Adipocyte (in vitro differentiated cells): ENCODE data around the gene RAMACL.

Source experiments
- DNase-seq: peaks from one replicate; pipeline ENCODE4 v3.0.0-alpha.2; 2015; ENCODE audit warnings: low read depth
- H3K27me3 ChIP-seq: replicated peaks from 2 replicates; pipeline ENCODE4 v1.7.0; 2013; ENCODE audit warnings: mild to moderate bottlenecking, low read length, moderate library complexity; ENCODE audit not compliant: control insufficient read depth, insufficient read depth
- H3K36me3 ChIP-seq: 2 replicates; pipeline ENCODE4 v1.7.0; 2013; ENCODE audit warnings: low read length, mild to moderate bottlenecking, moderate library complexity; ENCODE audit not compliant: control insufficient read depth, insufficient read depth, severe bottlenecking
- H3K4me1 ChIP-seq: 2 replicates; pipeline ENCODE4 v1.7.0; 2013; ENCODE audit warnings: mild to moderate bottlenecking, low read length, moderate library complexity; ENCODE audit not compliant: control insufficient read depth, insufficient read depth
- H3K4me3 ChIP-seq: 2 replicates; pipeline ENCODE4 v1.7.0; 2013; ENCODE audit warnings: mild to moderate bottlenecking, low read length, moderate library complexity
- H3K9ac ChIP-seq: 2 replicates; pipeline ENCODE4 v1.7.0; 2013; ENCODE audit warnings: mild to moderate bottlenecking, low read length, moderate library complexity
- H3K9me3 ChIP-seq: 2 replicates; pipeline ENCODE4 v1.7.0; 2013; ENCODE audit warnings: mild to moderate bottlenecking, low read length, moderate library complexity; ENCODE audit not compliant: control insufficient read depth

The RAMACL gene

GRCh38 chr6:166560222-166560621 lies 26.3 kb downstream of the RAMACL start:
- Histone ChIP-seq H3K9ac (no peak overlapping the region), H3K36me3 (peaks cover 11% of the 10 kb centered on the region), H3K4me1 (peaks cover 19% of the 10 kb centered on the region), H3K27me3 (no peaks in the 10 kb centered on the region), H3K9me3 (peaks cover 7% of the 10 kb centered on the region), H3K4me3 (no peak overlapping the region)
- no peak for DNase-seq

- H3K4me1 ChIP-seq, result peaks cover 15% of the 10 kb centered on the region
- DNase-seq, result no peak
- H3K36me3 ChIP-seq, result peaks cover 11% of the 10 kb centered on the region
- no peak overlapping the region for H3K9ac ChIP-seq
- no peaks in the 10 kb centered on the region for H3K27me3 ChIP-seq
- peaks cover 7% of the 10 kb centered on the region for H3K9me3 ChIP-seq
- H3K4me3 ChIP-seq, result no peak overlapping the region
Observed at GRCh38 chr6:166559662-166560061, 26.8 kb downstream of the RAMACL start.

- no peak for DNase-seq
- Histone ChIP-seq H3K9ac (no peak overlapping the region), H3K9me3 (peaks cover 7% of the 10 kb centered on the region), H3K36me3 (peaks cover 11% of the 10 kb centered on the region), H3K4me3 (no peak overlapping the region), H3K27me3 (no peaks in the 10 kb centered on the region), H3K4me1 (peaks cover 17% of the 10 kb centered on the region)
Observed at GRCh38 chr6:166559211-166559610, 27.3 kb downstream of the RAMACL start.

- H3K4me1 ChIP-seq, result peaks cover 26% of the 10 kb centered on the region
- no peaks in the 10 kb centered on the region for H3K27me3 ChIP-seq
- peaks cover 6% of the 10 kb centered on the region for H3K36me3 ChIP-seq
- H3K9ac ChIP-seq, result no peak overlapping the region
- no peak overlapping the region for H3K4me3 ChIP-seq
- DNase-seq, result no peak
- H3K9me3 ChIP-seq, result peaks cover 7% of the 10 kb centered on the region
Observed at GRCh38 chr6:166558156-166559005, 28.1 kb downstream of the RAMACL start.

GRCh38 chr6:166556863-166557322 lies 29.6 kb downstream of the RAMACL start:
- H3K27me3 ChIP-seq, result no peaks in the 10 kb centered on the region
- peak; percentile 49 for DNase-seq
- H3K4me3 ChIP-seq, result no peak overlapping the region
- no peaks in the 10 kb centered on the region for H3K36me3 ChIP-seq
- H3K4me1 ChIP-seq, result peaks cover 29% of the 10 kb centered on the region
- peaks cover 7% of the 10 kb centered on the region for H3K9me3 ChIP-seq
- no peak overlapping the region for H3K9ac ChIP-seq

DNA sequence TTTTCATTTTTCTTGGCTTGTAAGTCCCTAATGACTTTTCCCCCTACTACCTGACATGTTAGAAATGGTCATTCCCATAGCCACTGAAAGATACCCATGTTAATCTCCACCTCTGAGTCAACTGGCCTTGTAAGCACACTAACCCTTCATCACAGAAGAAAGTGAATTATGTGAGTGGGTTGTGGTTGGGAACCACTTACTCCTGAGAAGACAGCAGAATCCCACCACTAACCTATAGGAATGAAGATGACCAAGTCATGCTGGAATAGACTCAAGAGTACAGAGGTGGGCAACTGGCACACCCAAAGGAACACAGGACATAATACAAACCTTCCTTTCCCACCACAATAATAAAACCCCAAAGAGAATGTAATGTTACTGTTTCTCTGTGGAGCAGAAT lies 30.1 kb downstream of the RAMACL start:
- H3K9me3 ChIP-seq, result peaks cover 7% of the 10 kb centered on the region
- no peak overlapping the region for H3K4me3 ChIP-seq
- H3K4me1 ChIP-seq, result peaks cover 24% of the 10 kb centered on the region
- H3K27me3 ChIP-seq, result no peaks in the 10 kb centered on the region
- no peaks in the 10 kb centered on the region for H3K36me3 ChIP-seq
- no peak for DNase-seq
- no peak overlapping the region for H3K9ac ChIP-seq

DNA sequence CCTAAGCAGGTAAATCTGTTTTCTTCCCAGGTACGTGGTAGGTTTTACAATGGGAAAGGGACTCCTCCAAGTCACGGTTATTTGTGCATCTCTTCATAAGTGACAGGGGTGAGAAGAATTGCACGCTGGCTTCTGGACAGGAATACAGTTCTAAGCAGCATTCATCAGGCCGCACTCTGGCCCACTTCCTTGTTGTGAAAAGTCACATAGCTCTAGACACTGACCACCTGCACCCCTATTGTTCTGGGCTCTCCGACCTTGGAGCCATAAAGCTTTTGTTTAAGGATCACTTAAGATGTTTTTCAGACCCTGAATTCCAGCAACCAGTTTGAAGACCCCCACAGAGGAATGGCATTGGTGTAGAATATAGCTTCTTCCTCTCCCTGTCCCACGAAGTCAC lies 31.4 kb downstream of the RAMACL start:
- no peak overlapping the region for H3K9ac ChIP-seq
- no peak for DNase-seq

GRCh38 chr6:166554316-166554715 lies 32.2 kb downstream of the RAMACL start:
- Histone ChIP-seq H3K4me3 (peak overlapping the region; percentile 49), H3K36me3 (peaks cover 3% of the 10 kb centered on the region), H3K4me1 (peaks cover 20% of the 10 kb centered on the region), H3K27me3 (no peaks in the 10 kb centered on the region), H3K9ac (no peak overlapping the region), H3K9me3 (no peaks in the 10 kb centered on the region)
- no peak for DNase-seq

More for the DNA sequence above, 31.4 kb downstream of the RAMACL start:
- H3K36me3 ChIP-seq, result no peaks in the 10 kb centered on the region
- H3K27me3 ChIP-seq, result no peaks in the 10 kb centered on the region
- peaks cover 20% of the 10 kb centered on the region for H3K4me1 ChIP-seq
- H3K9me3 ChIP-seq, result peaks cover 6% of the 10 kb centered on the region
- no peak overlapping the region for H3K4me3 ChIP-seq

DNA sequence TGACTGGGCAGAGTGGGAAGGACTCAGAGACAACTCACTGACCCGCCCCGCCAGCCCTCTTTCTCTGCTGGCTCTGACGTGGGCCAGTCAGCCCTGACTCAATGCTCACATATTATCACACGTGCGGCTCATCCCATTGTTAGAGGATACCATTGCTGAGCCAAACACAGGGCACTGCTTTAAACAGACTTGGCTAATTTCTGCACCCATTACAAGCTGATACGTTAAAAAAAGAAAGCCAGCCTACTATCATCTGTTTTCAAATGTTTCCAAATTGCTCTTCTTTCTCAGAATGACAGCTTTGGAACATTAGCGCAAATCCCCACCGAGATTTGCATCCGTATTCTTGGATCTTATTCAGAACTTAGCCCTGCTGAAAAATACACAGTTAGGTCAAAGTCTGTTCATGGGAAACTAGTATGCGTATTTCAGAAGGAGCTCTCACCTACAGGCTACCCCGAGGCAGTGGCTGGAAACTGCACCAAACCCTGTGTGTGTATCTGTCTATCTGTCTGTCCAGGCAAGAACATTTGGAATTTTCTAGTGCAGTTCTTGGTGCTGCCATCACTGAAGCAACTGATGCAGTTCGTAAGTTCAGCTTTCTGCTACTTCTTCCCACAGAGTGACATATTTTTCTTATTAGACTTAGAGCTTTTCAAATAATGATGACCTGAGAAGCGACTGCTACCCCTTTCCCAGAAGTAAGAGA lies 32.8 kb downstream of the RAMACL start:
- Histone ChIP-seq H3K9ac (peak overlapping the region; percentile 14), H3K4me1 (peaks cover 20% of the 10 kb centered on the region), H3K36me3 (peaks cover 5% of the 10 kb centered on the region), H3K27me3 (no peaks in the 10 kb centered on the region), H3K9me3 (peaks cover 4% of the 10 kb centered on the region), H3K4me3 (peak overlapping the region; percentile 49)
- DNase-seq, result peak; percentile 72

- Histone ChIP-seq H3K9me3 (peaks cover 5% of the 10 kb centered on the region), H3K4me1 (peaks cover 20% of the 10 kb centered on the region), H3K36me3 (peaks cover 5% of the 10 kb centered on the region), H3K4me3 (no peak overlapping the region), H3K27me3 (no peaks in the 10 kb centered on the region), H3K9ac (no peak overlapping the region)
- DNase-seq, result no peak
Observed at GRCh38 chr6:166552600-166552999, 33.9 kb downstream of the RAMACL start.

- Histone ChIP-seq H3K9me3 (peaks cover 5% of the 10 kb centered on the region), H3K9ac (no peak overlapping the region), H3K4me1 (peaks cover 20% of the 10 kb centered on the region), H3K36me3 (peaks cover 5% of the 10 kb centered on the region), H3K27me3 (no peaks in the 10 kb centered on the region), H3K4me3 (no peak overlapping the region)
- no peak for DNase-seq
Observed at GRCh38 chr6:166551754-166552495, 34.6 kb downstream of the RAMACL start.
